ENCODE data around the gene MBNL2. TPM values are rescaled to one million over a fixed set of nuclear protein-coding genes. Genes with fewer than 3 reads are reported as not detected.
A peak's percentile ranks its signal among the peaks of the same experiment; 100 is the strongest.

The MBNL2 gene
- total and polyA plus RNA-seq, 5 donors from 2014 or later: 15.6 to 37.2 (median 17.6) TPM

- Histone ChIP-seq H3K27ac (ENCODE audit: insufficient read depth, low read length, poor library complexity, severe bottlenecking) (no peak overlapping the region), H3K36me3 (ENCODE audit: control insufficient read depth, insufficient read depth, low read length) (no peaks in the 10 kb centered on the region), H3K9me3 (ENCODE audit: control insufficient read depth in 2 of 2, low read length in 2 of 2) (no peaks in the 10 kb centered on the region), H3K4me1 (ENCODE audit: control insufficient read depth, insufficient read depth, low read length, poor library complexity, severe bottlenecking) (no peaks in the 10 kb centered on the region), H3K4me3 (ENCODE audit: low read depth, low read length) (no peak overlapping the region), H3K27me3 (ENCODE audit: control insufficient read depth, insufficient read depth, low read length) (no peaks in the 10 kb centered on the region)
- Mint-ChIP-seq H3K36me3 (peaks cover 5% of the 10 kb centered on the region), H3K4me3 (no peak overlapping the region), H3K27ac (no peak overlapping the region), H3K9me3 (no peaks in the 10 kb centered on the region), H3K27me3 (no peaks in the 10 kb centered on the region), H3K4me1 (peaks cover 20 to 39% (median 29%) of the 10 kb centered on the region in 4 donors)
- ATAC-seq (ENCODE audit: low read depth in 2 of 2) (no peak), DNase-seq (no peak)
Measured at GRCh38 chr13:97249093-97249795, 27.1 kb downstream of the MBNL2 start.

- no peak for ATAC-seq (ENCODE audit: low read depth in 2 of 2)
- Mint-ChIP-seq H3K9me3 (no peaks in the 10 kb centered on the region), H3K36me3 (peaks cover 5% of the 10 kb centered on the region)
Measured at GRCh38 chr13:97249796-97250495, 27.8 kb downstream of the MBNL2 start.

GRCh38 chr13:97250560-97250959 lies 28.4 kb downstream of the MBNL2 start:
- H3K4me1 Mint-ChIP-seq: peaks cover 17 to 42% (median 29%) of the 10 kb centered on the region in 4 donors
- H3K4me3 ChIP-seq (ENCODE audit: low read depth, low read length): no peak overlapping the region
- H3K27me3 Mint-ChIP-seq: no peaks in the 10 kb centered on the region
- ATAC-seq (ENCODE audit: low read depth in 2 of 2) (no peak), DNase-seq (no peak)
- H3K27ac ChIP-seq (ENCODE audit: insufficient read depth, low read length, poor library complexity, severe bottlenecking): no peak overlapping the region
- H3K4me1 ChIP-seq (ENCODE audit: control insufficient read depth, insufficient read depth, low read length, poor library complexity, severe bottlenecking): no peaks in the 10 kb centered on the region
- H3K9me3 Mint-ChIP-seq: no peaks in the 10 kb centered on the region
- peak overlapping the region in 1 of 3 donors; percentile 47 for H3K27ac Mint-ChIP-seq
- no peaks in the 10 kb centered on the region for H3K9me3 ChIP-seq (ENCODE audit: control insufficient read depth in 2 of 2, low read length in 2 of 2)
- H3K36me3 ChIP-seq (ENCODE audit: control insufficient read depth, insufficient read depth, low read length): no peaks in the 10 kb centered on the region
- H3K4me3 Mint-ChIP-seq: no peak overlapping the region
- H3K27me3 ChIP-seq (ENCODE audit: control insufficient read depth, insufficient read depth, low read length): no peaks in the 10 kb centered on the region
- peaks cover 8% of the 10 kb centered on the region for H3K36me3 Mint-ChIP-seq

More at GRCh38 chr13:97249796-97250495, 27.8 kb downstream of the MBNL2 start:
- no peak for DNase-seq
- Histone ChIP-seq H3K4me3 (ENCODE audit: low read depth, low read length) (no peak overlapping the region), H3K9me3 (ENCODE audit: control insufficient read depth in 2 of 2, low read length in 2 of 2) (no peaks in the 10 kb centered on the region), H3K36me3 (ENCODE audit: control insufficient read depth, insufficient read depth, low read length) (no peaks in the 10 kb centered on the region), H3K27ac (ENCODE audit: insufficient read depth, low read length, poor library complexity, severe bottlenecking) (no peak overlapping the region), H3K4me1 (ENCODE audit: control insufficient read depth, insufficient read depth, low read length, poor library complexity, severe bottlenecking) (no peaks in the 10 kb centered on the region), H3K27me3 (ENCODE audit: control insufficient read depth, insufficient read depth, low read length) (no peaks in the 10 kb centered on the region)
- no peak overlapping the region for H3K4me3 Mint-ChIP-seq
- H3K4me1 Mint-ChIP-seq: peaks cover 14 to 40% (median 27%) of the 10 kb centered on the region in 4 donors
- H3K27me3 Mint-ChIP-seq: no peaks in the 10 kb centered on the region
- H3K27ac Mint-ChIP-seq: no peak overlapping the region

GRCh38 chr13:97252735-97253134 lies 30.6 kb downstream of the MBNL2 start:
- peaks cover 36 to 53% (median 45%) of the 10 kb centered on the region in 4 donors for H3K4me1 Mint-ChIP-seq
- Histone ChIP-seq H3K9me3 (ENCODE audit: control insufficient read depth in 2 of 2, low read length in 2 of 2) (no peaks in the 10 kb centered on the region), H3K27me3 (ENCODE audit: control insufficient read depth, insufficient read depth, low read length) (no peaks in the 10 kb centered on the region), H3K4me3 (ENCODE audit: low read depth, low read length) (no peak overlapping the region), H3K36me3 (ENCODE audit: control insufficient read depth, insufficient read depth, low read length) (no peaks in the 10 kb centered on the region), H3K4me1 (ENCODE audit: control insufficient read depth, insufficient read depth, low read length, poor library complexity, severe bottlenecking) (peaks cover 14% of the 10 kb centered on the region), H3K27ac (ENCODE audit: insufficient read depth, low read length, poor library complexity, severe bottlenecking) (no peak overlapping the region)
- peaks cover 22% of the 10 kb centered on the region for H3K36me3 Mint-ChIP-seq
- no peak for ATAC-seq (ENCODE audit: low read depth in 2 of 2)
- H3K4me3 Mint-ChIP-seq: no peak overlapping the region
- H3K9me3 Mint-ChIP-seq: no peaks in the 10 kb centered on the region
- H3K27ac Mint-ChIP-seq: no peak overlapping the region
- DNase-seq: no peak
- H3K27me3 Mint-ChIP-seq: no peaks in the 10 kb centered on the region

GRCh38 chr13:97253581-97254293 lies 31.6 kb downstream of the MBNL2 start:
- Mint-ChIP-seq H3K9me3 (no peaks in the 10 kb centered on the region), H3K4me1 (peaks cover 36 to 62% (median 51%) of the 10 kb centered on the region in 4 donors), H3K36me3 (peaks cover 22% of the 10 kb centered on the region), H3K27me3 (no peaks in the 10 kb centered on the region), H3K27ac (no peak overlapping the region), H3K4me3 (no peak overlapping the region)
- H3K4me1 ChIP-seq (ENCODE audit: control insufficient read depth, insufficient read depth, low read length, poor library complexity, severe bottlenecking): peaks cover 19% of the 10 kb centered on the region
- H3K4me3 ChIP-seq (ENCODE audit: low read depth, low read length): no peak overlapping the region
- H3K27ac ChIP-seq (ENCODE audit: insufficient read depth, low read length, poor library complexity, severe bottlenecking): no peak overlapping the region
- no peaks in the 10 kb centered on the region for H3K36me3 ChIP-seq (ENCODE audit: control insufficient read depth, insufficient read depth, low read length)
- DNase-seq (no peak), ATAC-seq (ENCODE audit: low read depth in 2 of 2) (no peak)
- no peaks in the 10 kb centered on the region for H3K9me3 ChIP-seq (ENCODE audit: control insufficient read depth in 2 of 2, low read length in 2 of 2)
- H3K27me3 ChIP-seq (ENCODE audit: control insufficient read depth, insufficient read depth, low read length): no peaks in the 10 kb centered on the region

GRCh38 chr13:97254816-97255215 lies 32.7 kb downstream of the MBNL2 start:
- no peak for ATAC-seq (ENCODE audit: low read depth in 2 of 2)
- Mint-ChIP-seq H3K4me3 (no peak overlapping the region), H3K27me3 (no peaks in the 10 kb centered on the region), H3K4me1 (peaks cover 33 to 64% (median 50%) of the 10 kb centered on the region in 4 donors), H3K36me3 (peaks cover 27% of the 10 kb centered on the region), H3K27ac (no peak overlapping the region), H3K9me3 (no peaks in the 10 kb centered on the region)
- H3K4me3 ChIP-seq (ENCODE audit: low read depth, low read length): no peak overlapping the region
- H3K36me3 ChIP-seq (ENCODE audit: control insufficient read depth, insufficient read depth, low read length): no peaks in the 10 kb centered on the region
- no peaks in the 10 kb centered on the region for H3K9me3 ChIP-seq (ENCODE audit: control insufficient read depth in 2 of 2, low read length in 2 of 2)
- no peak overlapping the region for H3K27ac ChIP-seq (ENCODE audit: insufficient read depth, low read length, poor library complexity, severe bottlenecking)
- peaks cover 19% of the 10 kb centered on the region for H3K4me1 ChIP-seq (ENCODE audit: control insufficient read depth, insufficient read depth, low read length, poor library complexity, severe bottlenecking)
- no peak for DNase-seq
- no peaks in the 10 kb centered on the region for H3K27me3 ChIP-seq (ENCODE audit: control insufficient read depth, insufficient read depth, low read length)

- Mint-ChIP-seq H3K4me3 (peak overlapping the region in 1 of 4 donors; percentile 5), H3K27ac (no peak overlapping the region), H3K27me3 (no peaks in the 10 kb centered on the region), H3K36me3 (peaks cover 23% of the 10 kb centered on the region), H3K4me1 (peaks cover 25 to 64% (median 46%) of the 10 kb centered on the region in 4 donors), H3K9me3 (no peaks in the 10 kb centered on the region)
- H3K4me3 ChIP-seq (ENCODE audit: low read depth, low read length): no peak overlapping the region
- no peaks in the 10 kb centered on the region for H3K27me3 ChIP-seq (ENCODE audit: control insufficient read depth, insufficient read depth, low read length)
- ATAC-seq (ENCODE audit: low read depth in 2 of 2) (no peak), DNase-seq (no peak)
- no peaks in the 10 kb centered on the region for H3K9me3 ChIP-seq (ENCODE audit: control insufficient read depth in 2 of 2, low read length in 2 of 2)
- H3K36me3 ChIP-seq (ENCODE audit: control insufficient read depth, insufficient read depth, low read length): no peaks in the 10 kb centered on the region
- peaks cover 20% of the 10 kb centered on the region for H3K4me1 ChIP-seq (ENCODE audit: control insufficient read depth, insufficient read depth, low read length, poor library complexity, severe bottlenecking)
- no peak overlapping the region for H3K27ac ChIP-seq (ENCODE audit: insufficient read depth, low read length, poor library complexity, severe bottlenecking)
Measured at GRCh38 chr13:97255515-97256021, 33.4 kb downstream of the MBNL2 start.
